NCI-H748 treated with DMSO at 0.1 percent for 48 hours (cell line): ENCODE data around the gene TCIRG1.

Experiments
- DNase-seq: peaks from one replicate; lab custom pipeline; 2025; lab: John Stamatoyannopoulos, UW

TCIRG1 gene

GRCh38 chr11:68036717-68037239 lies 2.0 kb upstream of the TCIRG1 start:
- DNase-seq: no peak

GRCh38 chr11:68037411-68038225 lies 1.2 kb upstream of the TCIRG1 start:
- no peak for DNase-seq

DNA sequence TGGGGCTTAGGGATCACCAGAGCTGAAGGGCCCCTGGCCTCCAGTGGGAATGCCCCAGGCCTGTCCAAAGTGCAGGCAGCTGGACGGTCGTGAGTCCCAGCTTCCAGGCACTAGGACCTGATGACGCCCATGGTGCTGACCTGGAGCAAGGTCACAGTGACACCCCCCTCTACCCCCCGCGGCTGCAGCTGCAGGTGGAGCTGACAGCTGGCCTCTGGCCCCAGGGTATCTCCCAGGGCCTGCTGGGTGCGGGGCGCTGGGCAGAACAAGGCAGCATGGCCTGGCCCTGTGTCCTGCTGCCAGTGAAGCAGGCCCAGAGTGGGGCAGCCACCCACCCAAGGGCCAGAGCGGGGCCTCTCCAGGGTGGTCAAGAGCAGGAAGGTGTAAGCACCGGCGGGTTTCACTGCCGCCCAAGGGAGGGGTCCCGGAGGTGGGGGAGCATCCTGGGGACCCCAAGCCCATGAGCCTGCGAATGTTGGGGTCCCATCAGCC lies 553 bp upstream of the TCIRG1 start:
- no peak for DNase-seq

DNA sequence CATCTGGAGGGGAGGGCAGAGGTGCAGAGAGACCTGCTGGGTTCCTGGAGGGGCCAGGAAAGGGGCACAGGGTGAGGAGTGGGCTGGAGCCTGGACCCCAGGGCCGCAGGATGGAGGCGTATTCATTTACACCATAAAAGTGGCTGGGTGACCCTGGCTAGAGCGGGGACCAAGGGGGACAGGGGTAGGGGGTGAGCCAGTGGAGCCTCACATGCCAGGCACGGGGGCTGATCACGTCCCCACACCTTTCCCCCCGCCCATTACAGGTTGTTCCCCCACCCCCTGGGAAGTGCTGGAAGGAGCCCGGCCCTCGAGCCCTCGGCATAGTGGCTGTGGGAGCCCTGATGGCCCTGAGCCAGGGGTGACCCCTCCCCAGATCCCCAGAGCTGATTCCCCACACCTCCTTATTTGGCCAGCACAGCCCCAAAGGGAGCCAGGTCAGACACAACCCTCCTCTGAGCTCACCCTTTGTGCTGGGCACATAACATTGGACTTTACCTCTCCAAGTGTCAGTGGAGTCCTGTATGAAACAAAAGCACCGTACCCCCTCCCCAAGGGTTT lies 781 bp downstream of the TCIRG1 start:
- DNase-seq: no peak

- no peak for DNase-seq
Observed at GRCh38 chr11:68040101-68040956, 1.5 kb downstream of the TCIRG1 start.

DNA sequence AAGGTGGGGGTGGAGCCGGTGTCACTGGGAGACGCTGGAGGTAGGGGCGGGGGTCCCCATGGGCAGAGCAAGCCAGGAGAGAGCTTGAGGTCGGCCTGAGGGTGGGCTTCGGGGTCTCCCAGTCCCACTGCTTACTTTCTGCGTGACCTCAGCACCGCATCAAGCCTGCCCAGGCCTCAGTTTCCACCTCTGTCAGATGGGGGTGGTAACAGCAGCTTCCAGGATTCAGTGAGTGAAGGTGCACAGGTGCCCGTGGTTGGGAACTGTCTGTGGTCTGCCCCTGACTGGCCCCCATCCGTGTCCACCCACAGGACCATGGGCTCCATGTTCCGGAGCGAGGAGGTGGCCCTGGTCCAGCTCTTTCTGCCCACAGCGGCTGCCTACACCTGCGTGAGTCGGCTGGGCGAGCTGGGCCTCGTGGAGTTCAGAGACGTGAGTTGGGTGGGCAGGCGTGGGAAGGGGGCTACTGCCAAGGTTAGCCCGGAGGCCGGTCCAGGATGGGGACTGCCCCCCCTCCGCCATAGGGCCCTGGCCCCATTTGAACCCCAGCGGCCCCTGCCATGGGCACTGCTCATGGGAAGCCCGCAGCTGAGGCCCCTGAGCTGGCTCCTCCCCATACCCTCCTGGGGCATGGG lies 2.2 kb downstream of the TCIRG1 start:
- no peak for DNase-seq

DNA sequence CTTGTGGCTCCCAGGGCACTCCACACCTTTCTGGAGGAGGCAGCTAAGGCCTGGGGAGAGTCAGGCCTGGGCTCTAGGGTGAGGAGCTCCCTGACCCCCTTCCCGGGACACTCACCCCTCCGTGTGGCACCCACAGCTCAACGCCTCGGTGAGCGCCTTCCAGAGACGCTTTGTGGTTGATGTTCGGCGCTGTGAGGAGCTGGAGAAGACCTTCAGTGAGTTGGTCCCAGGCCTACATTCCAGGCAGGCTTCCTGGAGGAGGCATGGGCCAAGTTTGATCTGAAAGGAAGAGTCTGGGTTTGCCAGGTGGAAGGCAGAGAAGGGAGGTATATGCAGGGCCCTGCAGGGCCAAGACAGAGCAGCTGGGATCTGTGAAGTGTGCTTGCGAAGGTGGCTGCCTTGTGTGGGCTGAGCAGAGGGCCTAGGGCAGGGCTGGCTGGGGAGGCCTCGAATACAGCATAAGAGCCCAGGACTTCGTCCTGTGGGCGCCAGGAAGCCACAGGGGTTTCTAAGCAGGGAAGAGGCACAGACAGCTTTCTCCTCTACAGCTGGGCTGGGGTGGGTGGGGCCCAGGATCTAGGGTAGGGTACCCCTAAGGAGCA lies 2.9 kb downstream of the TCIRG1 start:
- DNase-seq: no peak

DNA sequence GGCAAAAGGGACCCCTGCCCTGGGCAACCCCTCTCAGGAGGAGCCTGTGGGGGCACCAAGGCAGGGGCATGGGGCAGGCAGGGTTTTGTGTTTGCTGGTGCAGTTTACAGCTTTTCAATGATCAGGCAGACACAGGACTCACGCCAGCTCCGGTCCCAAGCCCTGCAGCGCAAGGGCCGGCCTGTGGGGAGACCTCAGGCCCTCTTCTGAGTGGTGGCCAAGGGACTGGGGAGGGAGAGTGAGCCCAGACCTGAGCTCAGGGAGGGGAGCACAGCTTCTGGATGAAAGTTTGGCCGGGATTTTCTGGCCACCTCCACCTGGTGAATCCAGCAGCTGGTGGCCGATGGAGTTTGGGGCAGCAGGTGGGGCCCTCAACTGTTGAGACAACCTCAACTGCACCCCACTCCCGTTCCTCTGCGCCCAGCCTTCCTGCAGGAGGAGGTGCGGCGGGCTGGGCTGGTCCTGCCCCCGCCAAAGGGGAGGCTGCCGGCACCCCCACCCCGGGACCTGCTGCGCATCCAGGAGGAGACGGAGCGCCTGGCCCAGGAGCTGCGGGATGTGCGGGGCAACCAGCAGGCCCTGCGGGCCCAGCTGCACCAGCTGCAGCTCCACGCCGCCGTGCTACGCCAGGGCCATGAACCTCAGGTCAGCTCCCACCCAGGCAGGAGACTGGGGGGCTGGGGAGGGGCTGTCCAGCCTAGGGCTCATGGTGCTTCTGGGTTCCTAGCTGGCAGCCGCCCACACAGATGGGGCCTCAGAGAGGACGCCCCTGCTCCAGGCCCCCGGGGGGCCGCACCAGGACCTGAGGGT lies 3.6 kb downstream of the TCIRG1 start:
- no peak for DNase-seq

- no peak for DNase-seq
Observed at GRCh38 chr11:68043029-68043348, 4.2 kb downstream of the TCIRG1 start.

DNA sequence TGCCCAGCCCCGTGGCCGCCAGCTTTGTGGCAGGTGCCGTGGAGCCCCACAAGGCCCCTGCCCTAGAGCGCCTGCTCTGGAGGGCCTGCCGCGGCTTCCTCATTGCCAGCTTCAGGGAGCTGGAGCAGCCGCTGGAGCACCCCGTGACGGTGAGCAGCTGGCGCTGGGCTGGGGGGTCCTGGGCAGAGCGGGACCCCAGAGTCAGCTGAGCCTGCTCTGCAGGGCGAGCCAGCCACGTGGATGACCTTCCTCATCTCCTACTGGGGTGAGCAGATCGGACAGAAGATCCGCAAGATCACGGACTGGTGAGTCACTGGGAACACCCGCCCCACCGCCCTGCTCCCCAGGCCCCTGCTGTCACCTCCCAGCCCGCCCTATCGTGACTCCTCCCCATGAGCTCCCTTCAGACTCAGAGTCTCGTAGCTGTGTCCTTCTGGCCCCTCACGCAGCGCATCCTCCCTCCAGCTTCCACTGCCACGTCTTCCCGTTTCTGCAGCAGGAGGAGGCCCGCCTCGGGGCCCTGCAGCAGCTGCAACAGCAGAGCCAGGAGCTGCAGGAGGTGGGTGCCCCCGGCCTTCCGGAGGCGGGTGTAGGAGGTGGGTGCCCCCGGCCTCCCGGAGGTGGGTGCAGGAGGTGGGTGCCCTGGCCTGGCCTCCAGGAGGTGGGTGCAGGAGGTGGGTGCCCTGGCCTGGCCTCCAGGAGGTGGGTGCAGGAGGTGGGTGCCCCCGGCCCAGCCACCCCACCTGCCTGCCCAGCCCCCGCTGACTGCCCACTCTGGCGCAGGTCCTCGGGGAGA lies 4.7 kb downstream of the TCIRG1 start:
- no peak for DNase-seq

DNA sequence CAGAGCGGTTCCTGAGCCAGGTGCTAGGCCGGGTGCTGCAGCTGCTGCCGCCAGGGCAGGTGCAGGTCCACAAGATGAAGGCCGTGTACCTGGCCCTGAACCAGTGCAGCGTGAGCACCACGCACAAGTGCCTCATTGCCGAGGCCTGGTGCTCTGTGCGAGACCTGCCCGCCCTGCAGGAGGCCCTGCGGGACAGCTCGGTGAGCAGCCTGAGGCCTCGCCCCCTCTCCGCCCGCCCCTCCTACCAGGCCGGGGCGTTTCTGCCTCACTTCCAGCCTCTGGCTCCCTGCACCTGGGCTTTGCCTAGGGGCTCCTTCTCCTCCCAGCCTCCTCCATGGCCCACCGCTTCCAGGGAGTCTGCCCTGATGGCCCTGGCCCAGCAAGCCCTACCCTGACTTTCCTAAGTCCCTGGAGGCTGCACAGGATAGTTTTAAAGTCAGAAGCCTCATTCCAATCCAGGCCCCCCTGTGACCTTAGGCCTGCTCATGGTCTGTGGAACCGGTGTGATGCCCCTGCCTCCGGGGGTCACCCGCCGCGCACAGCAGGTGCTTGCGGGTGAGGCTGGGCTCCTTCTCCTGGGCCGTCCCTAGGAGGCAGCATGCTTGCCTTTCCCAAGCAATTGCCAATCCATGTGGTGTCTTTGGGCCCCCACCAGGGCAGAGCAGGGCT lies 5.5 kb downstream of the TCIRG1 start:
- no peak for DNase-seq

GRCh38 chr11:68044898-68045351 lies 6.1 kb downstream of the TCIRG1 start:
- DNase-seq: no peak

GRCh38 chr11:68047437-68048290 lies 8.8 kb downstream of the TCIRG1 start:
- DNase-seq: no peak

DNA sequence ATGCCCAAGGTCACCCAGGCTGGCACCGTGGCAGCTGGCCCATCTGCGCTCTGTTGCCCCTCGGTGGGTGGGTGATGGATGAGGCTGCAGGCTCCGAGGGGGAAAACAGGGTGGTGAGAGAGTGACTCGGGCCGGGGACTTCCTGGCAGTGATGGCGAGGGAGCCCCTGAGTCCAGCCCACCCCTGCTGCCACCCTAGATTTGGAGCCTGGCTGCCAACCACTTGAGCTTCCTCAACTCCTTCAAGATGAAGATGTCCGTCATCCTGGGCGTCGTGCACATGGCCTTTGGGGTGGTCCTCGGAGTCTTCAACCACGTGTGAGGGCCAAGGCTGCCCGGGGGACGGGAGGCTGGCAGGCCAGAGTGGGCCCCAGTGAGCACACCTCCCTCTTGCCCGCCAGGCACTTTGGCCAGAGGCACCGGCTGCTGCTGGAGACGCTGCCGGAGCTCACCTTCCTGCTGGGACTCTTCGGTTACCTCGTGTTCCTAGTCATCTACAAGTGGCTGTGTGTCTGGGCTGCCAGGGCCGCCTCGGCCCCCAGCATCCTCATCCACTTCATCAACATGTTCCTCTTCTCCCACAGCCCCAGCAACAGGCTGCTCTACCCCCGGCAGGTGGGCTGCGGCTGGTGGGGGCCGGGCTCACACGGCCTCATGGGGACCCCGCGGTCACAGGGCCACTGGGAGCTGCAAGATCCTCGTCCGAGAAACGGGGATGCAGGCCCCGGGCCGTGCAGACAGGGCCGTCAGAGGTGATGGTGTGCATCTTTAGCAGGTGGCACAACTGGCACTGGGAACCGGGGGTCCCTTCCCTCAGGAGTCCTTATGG lies 10.1 kb downstream of the TCIRG1 start:
- no peak for DNase-seq

GRCh38 chr11:68049509-68050370 lies 10.9 kb downstream of the TCIRG1 start:
- DNase-seq: no peak

- no peak for DNase-seq
Observed at GRCh38 chr11:68050371-68050841, 11.6 kb downstream of the TCIRG1 start.
